GM10248 (cell line): ENCODE data around the gene SBNO2.

Experiments used
- CTCF ChIA-PET: fragments of 300-600 bp; sonication (Branson Sonifier 250); formaldehyde crosslinking; extraction: SDS; loops from one replicate; lab custom pipeline; 2021; ENCODE audit warnings: antibody characterized with exemption; lab: Yijun Ruan, JAX
- POLR2A ChIA-PET: fragments of 350-650 bp; sonication (Branson Sonifier 250); formaldehyde crosslinking; extraction: SDS; loops from one replicate; lab custom pipeline; 2020; ENCODE audit warnings: antibody characterized with exemption; lab: Yijun Ruan, JAX
- DNase-seq: peaks from one replicate; pipeline ENCODE4 v3.0.0; 2012; ENCODE audit errors: extremely low spot score
- TF ChIP-seq, protein P1 (sequence below): IDR thresholded peaks from 2 replicates; pipeline ENCODE4 v1.5.1; 2012; ENCODE audit warnings: mild to moderate bottlenecking, low read depth; ENCODE audit errors: extremely low read depth, missing control alignments, control extremely low read depth

The SBNO2 gene

GRCh38 chr19:1189419-1189818, 15.4 kb upstream of the SBNO2 start:
- TF ChIP-seq, protein P1, sequence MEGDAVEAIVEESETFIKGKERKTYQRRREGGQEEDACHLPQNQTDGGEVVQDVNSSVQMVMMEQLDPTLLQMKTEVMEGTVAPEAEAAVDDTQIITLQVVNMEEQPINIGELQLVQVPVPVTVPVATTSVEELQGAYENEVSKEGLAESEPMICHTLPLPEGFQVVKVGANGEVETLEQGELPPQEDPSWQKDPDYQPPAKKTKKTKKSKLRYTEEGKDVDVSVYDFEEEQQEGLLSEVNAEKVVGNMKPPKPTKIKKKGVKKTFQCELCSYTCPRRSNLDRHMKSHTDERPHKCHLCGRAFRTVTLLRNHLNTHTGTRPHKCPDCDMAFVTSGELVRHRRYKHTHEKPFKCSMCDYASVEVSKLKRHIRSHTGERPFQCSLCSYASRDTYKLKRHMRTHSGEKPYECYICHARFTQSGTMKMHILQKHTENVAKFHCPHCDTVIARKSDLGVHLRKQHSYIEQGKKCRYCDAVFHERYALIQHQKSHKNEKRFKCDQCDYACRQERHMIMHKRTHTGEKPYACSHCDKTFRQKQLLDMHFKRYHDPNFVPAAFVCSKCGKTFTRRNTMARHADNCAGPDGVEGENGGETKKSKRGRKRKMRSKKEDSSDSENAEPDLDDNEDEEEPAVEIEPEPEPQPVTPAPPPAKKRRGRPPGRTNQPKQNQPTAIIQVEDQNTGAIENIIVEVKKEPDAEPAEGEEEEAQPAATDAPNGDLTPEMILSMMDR: no peak
- CTCF ChIA-PET: no interaction called here
- POLR2A ChIA-PET: no interaction called here
- DNase-seq: no peak

- DNase-seq: peak; percentile 69
- TF ChIP-seq, protein P1: no peak
- ChIA-PET POLR2A (no interaction called here), CTCF (interaction anchor here (1.3 to 1.7 kb wide), 2 partner anchors 10 to 61 kb away, joined by 3 to 4 read pairs; no protein-coding TSS in a partner anchor)
Observed at GRCh38 chr19:1183543-1184172, 9.6 kb upstream of the SBNO2 start.

GRCh38 chr19:1182727-1183126, 8.7 kb upstream of the SBNO2 start:
- ChIA-PET POLR2A (no interaction called here), CTCF (interaction anchor here (1.3 to 1.7 kb wide), 3 partner anchors 12 to 70 kb away, joined by 3 to 6 read pairs (median 4); no protein-coding TSS in a partner anchor)
- no peak for DNase-seq
- TF ChIP-seq, protein P1: no peak

DNA sequence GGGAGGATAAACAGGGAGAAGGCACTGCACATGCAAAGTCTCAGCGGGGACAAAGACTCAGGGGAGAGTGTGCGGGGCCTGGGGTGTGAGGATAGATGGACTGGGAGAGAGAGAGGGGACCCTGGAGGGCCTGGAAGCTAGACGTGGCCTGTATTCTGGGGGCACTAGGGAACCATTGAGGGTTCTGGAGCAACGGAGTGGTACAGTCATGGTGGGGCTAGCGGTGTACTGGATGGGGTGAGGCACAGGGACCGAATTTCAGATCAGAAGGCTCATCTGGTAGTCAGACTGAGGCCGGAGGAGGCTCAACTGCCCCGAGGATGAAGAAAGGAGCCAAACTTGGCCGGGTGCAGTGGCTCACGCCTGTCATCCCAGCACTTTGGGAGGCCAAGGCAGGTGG, 8.0 kb upstream of the SBNO2 start:
- ChIA-PET CTCF (interaction anchor here (1.3 to 1.7 kb wide), 3 partner anchors 13 to 69 kb away, joined by 3 to 6 read pairs (median 4); no protein-coding TSS in a partner anchor), POLR2A (no interaction called here)
- no peak for DNase-seq
- TF ChIP-seq, protein P1: no peak

DNA sequence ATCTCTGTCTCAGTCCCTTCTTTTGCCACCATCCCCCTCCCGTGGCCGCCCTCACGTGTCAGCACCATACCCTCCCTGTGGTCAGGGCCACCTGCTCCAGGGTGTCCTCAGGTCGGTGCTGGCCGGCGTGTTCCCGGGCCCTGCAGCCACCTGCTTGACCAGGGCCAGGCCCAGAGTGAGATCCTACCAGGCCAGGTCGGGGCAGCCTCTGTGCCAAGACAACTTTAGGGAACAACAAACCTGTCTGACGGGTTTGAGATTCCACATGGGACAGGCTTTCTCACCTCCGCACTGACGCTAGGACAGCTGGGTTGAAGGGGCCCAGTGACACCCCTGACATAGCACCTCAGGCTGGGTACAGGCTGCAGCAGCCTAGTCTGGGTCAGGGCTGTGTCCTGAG, 7.5 kb upstream of the SBNO2 start:
- ChIA-PET CTCF (interaction anchor here (1.6 to 1.7 kb wide), 2 partner anchors 13 to 68 kb away, joined by 3 to 6 read pairs; no protein-coding TSS in a partner anchor), POLR2A (no interaction called here)
- TF ChIP-seq, protein P1: no peak
- DNase-seq: no peak

GRCh38 chr19:1177322-1178114, 3.5 kb upstream of the SBNO2 start:
- DNase-seq: no peak
- ChIA-PET CTCF (interaction anchor here (1.1 kb wide), 2 partner anchors 16 to 34 kb away, joined by 3 read pairs; no protein-coding TSS in a partner anchor), POLR2A (no interaction called here)
- TF ChIP-seq, protein P1: no peak
